Parathyroid adenoma (tissue), 2 donors: ENCODE data around the gene SLC22A17.

ENCODE experiments used
- H2AFZ ChIP-seq: fragments of 300-600 bp; sonication (generic); one replicate; pipeline ENCODE4 v1.7.0; 2017; ENCODE audit warnings: antibody characterized with exemption, mild to moderate bottlenecking
- H3K27ac ChIP-seq: fragments of 300-600 bp; sonication (generic); one replicate; pipeline ENCODE4 v1.7.0; 2017
- H3K27me3 ChIP-seq: fragments of 300-600 bp; sonication (generic); one replicate; pipeline ENCODE4 v1.7.0; 2017; ENCODE audit warnings: low read length; ENCODE audit not compliant: control insufficient read depth, insufficient read depth
- H3K36me3 ChIP-seq: fragments of 300-600 bp; sonication (generic); one replicate; pipeline ENCODE4 v1.7.0; 2017; ENCODE audit warnings: low read length; ENCODE audit not compliant: control insufficient read depth, insufficient read depth
- H3K4me1 ChIP-seq: fragments of 300-600 bp; sonication (generic); one replicate; pipeline ENCODE4 v1.7.0; 2017; ENCODE audit warnings: control low read depth
- H3K4me2 ChIP-seq: fragments of 300-600 bp; sonication (generic); one replicate; pipeline ENCODE4 v1.7.0; 2017; ENCODE audit warnings: low read length
- H3K4me3 ChIP-seq: fragments of 300-600 bp; sonication (generic); one replicate; pipeline ENCODE4 v1.7.0; 2017; ENCODE audit warnings: low read depth, low read length
- H3K79me2 ChIP-seq: fragments of 300-600 bp; sonication (generic); one replicate; pipeline ENCODE4 v1.7.0; 2017; ENCODE audit warnings: control low read depth
- H3K9ac ChIP-seq: fragments of 300-600 bp; sonication (generic); one replicate; pipeline ENCODE4 v1.7.0; 2017; ENCODE audit warnings: mild to moderate bottlenecking
- H3K9me3 ChIP-seq: fragments of 300-600 bp; sonication (generic); one replicate; pipeline ENCODE4 v1.7.0; 2017; ENCODE audit warnings: low read length; ENCODE audit not compliant: control insufficient read depth
- CTCF ChIP-seq: fragments of 300-600 bp; sonication (generic); IDR thresholded peaks from one replicate; pipeline ENCODE4 v1.7.0; 2017; ENCODE audit warnings: antibody characterized with exemption, mild to moderate bottlenecking
- donor health status: primary hyperparathyroidism.

Gene SLC22A17

GRCh38 chr14:23361320-23361719 is 8.6 kb upstream of the SLC22A17 start:
- Histone ChIP-seq H3K4me1 (peaks cover 6% of the 10 kb centered on the region), H3K9ac (no peak overlapping the region), H3K27me3 (no peaks in the 10 kb centered on the region), H3K36me3 (no peaks in the 10 kb centered on the region), H3K4me2 (no peak overlapping the region), H3K79me2 (peaks cover 11% of the 10 kb centered on the region), H3K27ac (no peak overlapping the region), H3K9me3 (no peaks in the 10 kb centered on the region), H3K4me3 (no peak overlapping the region), H2AFZ (no peak overlapping the region)
- no peak for TF ChIP-seq CTCF

- Histone ChIP-seq H3K27me3 (no peaks in the 10 kb centered on the region), H3K4me1 (peaks cover 6% of the 10 kb centered on the region), H2AFZ (no peak overlapping the region), H3K4me2 (no peak overlapping the region), H3K27ac (no peak overlapping the region), H3K9me3 (no peaks in the 10 kb centered on the region), H3K4me3 (no peak overlapping the region), H3K9ac (no peak overlapping the region), H3K36me3 (no peaks in the 10 kb centered on the region), H3K79me2 (peaks cover 11% of the 10 kb centered on the region)
- no peak for TF ChIP-seq CTCF
These were observed 7.8 kb upstream of the SLC22A17 start for GRCh38 chr14:23360496-23360895.

- Histone ChIP-seq H3K79me2 (peaks cover 11% of the 10 kb centered on the region), H3K9ac (no peak overlapping the region), H3K27me3 (no peaks in the 10 kb centered on the region), H3K4me1 (peaks cover 6% of the 10 kb centered on the region), H2AFZ (no peak overlapping the region), H3K27ac (no peak overlapping the region), H3K9me3 (no peaks in the 10 kb centered on the region), H3K36me3 (no peaks in the 10 kb centered on the region), H3K4me2 (no peak overlapping the region), H3K4me3 (no peak overlapping the region)
- no peak for TF ChIP-seq CTCF
These were observed 7.2 kb upstream of the SLC22A17 start for GRCh38 chr14:23359722-23360447.

GRCh38 chr14:23359167-23359626 is 6.5 kb upstream of the SLC22A17 start:
- no peak overlapping the region for H2AFZ ChIP-seq
- TF ChIP-seq CTCF, result no peak
- H3K9ac ChIP-seq, result no peak overlapping the region
- no peak overlapping the region for H3K4me3 ChIP-seq
- H3K36me3 ChIP-seq, result no peaks in the 10 kb centered on the region
- no peaks in the 10 kb centered on the region for H3K9me3 ChIP-seq
- H3K27ac ChIP-seq, result no peak overlapping the region
- no peak overlapping the region for H3K4me2 ChIP-seq
- peaks cover 6% of the 10 kb centered on the region for H3K4me1 ChIP-seq
- H3K79me2 ChIP-seq, result peaks cover 6% of the 10 kb centered on the region
- no peaks in the 10 kb centered on the region for H3K27me3 ChIP-seq
